GM23338 (cell line): ENCODE data around the gene KRT6A. TPM values are rescaled to one million over a fixed set of nuclear protein-coding genes. Genes with fewer than 3 reads are reported as not detected.

Experiments used
- ATAC-seq: fragments of 200-7000 bp; cut with Tn5 transposase; 3 replicates; pipeline ENCODE4 v1.9.1; 2020
- DNase-seq: peaks from one replicate; pipeline ENCODE4 v3.0.0-alpha.2; 2015; ENCODE audit warnings: low spot score
- H2AFZ ChIP-seq: fragments of 200-600 bp; sonication (generic); 2 replicates; pipeline ENCODE4 v1.8.0; 2016; ENCODE audit warnings: antibody characterized with exemption, mild to moderate bottlenecking, moderate library complexity
- H3F3A ChIP-seq: fragments of 200-600 bp; sonication (generic); replicated peaks from 2 replicates; pipeline ENCODE4 v1.8.0; 2017; ENCODE audit warnings: antibody characterized with exemption, mixed run types, low read depth
- H3K27ac ChIP-seq: fragments of 200-600 bp; sonication (generic); 2 replicates; pipeline ENCODE4 v1.6.1; 2016; ENCODE audit warnings: low read depth
- H3K27me3 ChIP-seq: fragments of 200-600 bp; sonication (generic); 2 replicates; pipeline ENCODE4 v1.8.0; 2016; ENCODE audit warnings: mild to moderate bottlenecking, mixed run types, moderate library complexity; ENCODE audit not compliant: insufficient read depth
- H3K36me3 ChIP-seq: fragments of 200-600 bp; sonication (generic); 2 replicates; pipeline ENCODE4 v1.8.0; 2016; ENCODE audit warnings: mild to moderate bottlenecking; ENCODE audit not compliant: insufficient read depth
- H3K4me1 ChIP-seq: fragments of 200-600 bp; sonication (generic); 2 replicates; pipeline ENCODE4 v1.8.0; 2016; ENCODE audit warnings: mild to moderate bottlenecking, moderate library complexity; ENCODE audit not compliant: insufficient read depth
- H3K4me2 ChIP-seq: fragments of 200-600 bp; sonication (generic); 2 replicates; pipeline ENCODE4 v1.7.1; 2017; ENCODE audit warnings: mixed run types
- H3K4me3 ChIP-seq: fragments of 200-600 bp; sonication (generic); 2 replicates; pipeline ENCODE4 v1.6.1; 2016; ENCODE audit warnings: mixed run types
- H3K79me2 ChIP-seq: fragments of 200-600 bp; sonication (generic); replicated peaks from 2 replicates; pipeline ENCODE4 v1.8.0; 2017; ENCODE audit warnings: mild to moderate bottlenecking; ENCODE audit not compliant: insufficient read depth
- H3K9me2 ChIP-seq: fragments of 200-600 bp; sonication (generic); 2 replicates; pipeline ENCODE4 v1.8.0; 2017; ENCODE audit not compliant: insufficient read depth
- H4K20me1 ChIP-seq: fragments of 200-600 bp; sonication (generic); replicated peaks from 2 replicates; pipeline ENCODE4 v1.8.0; 2017; ENCODE audit warnings: mild to moderate bottlenecking; ENCODE audit not compliant: insufficient read depth
- H3K27ac Mint-ChIP-seq: 2 replicates; pipeline ENCODE4 v1.8.0; 2020; ENCODE audit warnings: inconsistent platforms, mild to moderate bottlenecking, moderate library complexity, mixed read lengths
- H3K27me3 Mint-ChIP-seq: 3 replicates; pipeline ENCODE4 v1.8.0; 2022; ENCODE audit warnings: low read depth, mild to moderate bottlenecking, moderate library complexity, mixed read lengths, inconsistent platforms; ENCODE audit not compliant: insufficient read depth, poor library complexity
- H3K36me3 Mint-ChIP-seq: 3 replicates; pipeline ENCODE4 v1.8.0; 2021; ENCODE audit warnings: low read depth, mild to moderate bottlenecking, inconsistent platforms, moderate library complexity, mixed read lengths
- H3K4me1 Mint-ChIP-seq: 3 replicates; pipeline ENCODE4 v1.8.0; 2020; ENCODE audit warnings: mild to moderate bottlenecking, inconsistent platforms, mixed read lengths
- H3K4me3 Mint-ChIP-seq: 3 replicates; pipeline ENCODE4 v1.8.0; 2021; ENCODE audit warnings: moderate library complexity, mild to moderate bottlenecking, inconsistent platforms, mixed read lengths
- H3K9me3 Mint-ChIP-seq: 3 replicates; pipeline ENCODE4 v1.8.0; 2020; ENCODE audit warnings: moderate library complexity, mild to moderate bottlenecking, inconsistent platforms, mixed read lengths
- CREB1 ChIP-seq: fragments of 250-450 bp; sonication (Bioruptor Pico); IDR thresholded peaks from 2 replicates; pipeline ENCODE4 v1.5.0; 2020; ENCODE audit warnings: low read depth, mild to moderate bottlenecking, moderate library complexity
- EZH2 ChIP-seq: fragments of 200-600 bp; sonication (generic); IDR thresholded peaks from one replicate; pipeline ENCODE4 v1.8.0; 2017; ENCODE audit warnings: antibody characterized with exemption, mild to moderate bottlenecking, low read depth; ENCODE audit not compliant: unreplicated experiment
- EZH2phosphoT487 ChIP-seq: fragments of 200-600 bp; sonication (generic); IDR thresholded peaks from one replicate; pipeline ENCODE4 v1.8.1; 2018; ENCODE audit warnings: antibody characterized with exemption; ENCODE audit not compliant: unreplicated experiment
- JUNB ChIP-seq: IDR thresholded peaks from one replicate; pipeline ENCODE4 v1.6.1; 2016; ENCODE audit warnings: antibody characterized with exemption; ENCODE audit not compliant: unreplicated experiment
- NANOG ChIP-seq: IDR thresholded peaks from 2 replicates; pipeline ENCODE4 v1.6.1; 2016; ENCODE audit warnings: antibody characterized with exemption, borderline replicate concordance
- POLR2AphosphoS5 ChIP-seq: IDR thresholded peaks from 2 replicates; pipeline ENCODE4 v1.6.1; 2016; ENCODE audit warnings: antibody characterized with exemption, low read depth
- STAT1 ChIP-seq: IDR thresholded peaks from one replicate; pipeline ENCODE4 v1.6.1; 2016; ENCODE audit warnings: antibody characterized with exemption; ENCODE audit not compliant: unreplicated experiment
- ZNF114 ChIP-seq: fragments of 250-450 bp; sonication (Bioruptor Pico); IDR thresholded peaks from 2 replicates; pipeline ENCODE4 v1.5.0; 2020; ENCODE audit warnings: mild to moderate bottlenecking, moderate library complexity
- ZNF331 ChIP-seq: fragments of 250-450 bp; sonication (Bioruptor Pico); IDR thresholded peaks from 2 replicates; pipeline ENCODE4 v1.5.0; 2020; ENCODE audit warnings: low read depth, mild to moderate bottlenecking, moderate library complexity
- polyA plus RNA-seq: library from polyadenylated mRNA; unstranded; fragments of >200 nt; fragmentation: Nextera tagmentation; extraction: Ambion mirVana; gene quantifications from 2 replicates; pipeline ENCODE4 v1.2.1, GENCODE V29; 2016
- total RNA-seq: library from RNA; depleted of rRNA; stranded (reverse); fragments of >200 nt; shearing (Covaris generic); gene quantifications from 2 replicates; pipeline ENCODE4 v1.2.3, GENCODE V29; 2014
- TF ChIP-seq, protein P1 (sequence below): IDR thresholded peaks from one replicate; pipeline ENCODE4 v1.6.1; 2018; ENCODE audit warnings: antibody characterized with exemption; ENCODE audit not compliant: unreplicated experiment
- TF ChIP-seq, protein P2 (sequence below): IDR thresholded peaks from 2 replicates; pipeline ENCODE4 v1.6.1; 2016; ENCODE audit warnings: antibody characterized with exemption
- TF ChIP-seq, protein P3 (sequence below): fragments of 250-450 bp; sonication (Bioruptor Pico); IDR thresholded peaks from 2 replicates; pipeline ENCODE4 v1.5.0; 2020; ENCODE audit warnings: mild to moderate bottlenecking, moderate library complexity
- TF ChIP-seq, protein P4 (sequence below), 2 experiments: fragments of 200-600 bp in 1 of 2; sonication (generic) in 1 of 2; conservative IDR thresholded peaks; 2 replicates each; pipeline versions ENCODE4 v1.5.1 to v1.6.1; 2016 to 2017; ENCODE audit warnings: antibody characterized with exemption in 2 of 2, low read depth in 2 of 2, mild to moderate bottlenecking in 2 of 2, moderate library complexity in 1 of 2

Gene KRT6A
- total and polyA plus RNA-seq, 2 experiments from 2014 or later, result not detected

DNA sequence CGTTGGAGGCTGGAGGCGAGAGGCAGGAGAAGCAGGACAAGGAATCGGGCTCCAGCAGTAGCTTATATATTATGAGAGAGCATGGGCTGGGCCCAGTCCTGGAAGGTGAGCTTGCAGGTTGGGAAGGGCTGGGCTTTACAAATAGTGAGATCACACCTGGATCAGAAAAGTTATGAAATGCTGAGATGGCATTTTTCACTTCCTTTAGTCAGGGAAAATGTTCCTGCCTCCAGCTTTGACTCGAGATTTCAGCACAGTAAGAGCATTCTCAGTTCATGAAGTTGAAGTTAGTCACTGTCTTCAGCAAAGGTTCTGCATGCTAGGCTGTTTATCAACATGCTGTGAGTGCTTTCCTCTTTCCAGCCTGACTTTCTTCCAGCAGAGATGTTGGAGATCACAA is 19.3 kb downstream of the KRT6A start, which contains the start of gene KRT6C:
Gene KRT6C, minus strand, starts transcription at position 38 of the 400 bp plus-strand sequence. CDS start 68 bp downstream, outside the sequence.
- Mint-ChIP-seq H3K27ac (no peak within 1 kb of the TSS), H3K36me3 (no peaks in the 10 kb centered on the region; the same call in 2 of the 3 replicates), H3K4me3 (no peak within 1 kb of the TSS), H3K4me1 (no peaks in the 10 kb centered on the region), H3K9me3 (peaks cover 26% of the 10 kb centered on the region), H3K27me3 (peaks cover 1% of the 10 kb centered on the region)
- Histone ChIP-seq H3K4me2 (no peak within 1 kb of the TSS), H3F3A (no peaks in the 10 kb centered on the region), H3K36me3 (no peaks in the 10 kb centered on the region), H3K9me2 (peaks cover 6% of the 10 kb centered on the region; the same call in 1 of the 2 replicates), H2AFZ (no peak within 1 kb of the TSS), H3K27me3 (no peaks in the 10 kb centered on the region), H4K20me1 (no peaks in the 10 kb centered on the region), H3K4me1 (no peaks in the 10 kb centered on the region), H3K27ac (no peak within 1 kb of the TSS), H3K79me2 (no peaks in the 10 kb centered on the region), H3K4me3 (no peak within 1 kb of the TSS)
- TF ChIP-seq POLR2AphosphoS5 (no peak), STAT1 (no peak), ZNF114 (CRISPR knock-in tag) (no peak), CREB1 (CRISPR knock-in tag) (no peak), JUNB (no peak), EZH2 (no peak), EZH2phosphoT487 (no peak), ZNF331 (CRISPR knock-in tag) (no peak), NANOG (no peak)
- TF ChIP-seq, protein P1, sequence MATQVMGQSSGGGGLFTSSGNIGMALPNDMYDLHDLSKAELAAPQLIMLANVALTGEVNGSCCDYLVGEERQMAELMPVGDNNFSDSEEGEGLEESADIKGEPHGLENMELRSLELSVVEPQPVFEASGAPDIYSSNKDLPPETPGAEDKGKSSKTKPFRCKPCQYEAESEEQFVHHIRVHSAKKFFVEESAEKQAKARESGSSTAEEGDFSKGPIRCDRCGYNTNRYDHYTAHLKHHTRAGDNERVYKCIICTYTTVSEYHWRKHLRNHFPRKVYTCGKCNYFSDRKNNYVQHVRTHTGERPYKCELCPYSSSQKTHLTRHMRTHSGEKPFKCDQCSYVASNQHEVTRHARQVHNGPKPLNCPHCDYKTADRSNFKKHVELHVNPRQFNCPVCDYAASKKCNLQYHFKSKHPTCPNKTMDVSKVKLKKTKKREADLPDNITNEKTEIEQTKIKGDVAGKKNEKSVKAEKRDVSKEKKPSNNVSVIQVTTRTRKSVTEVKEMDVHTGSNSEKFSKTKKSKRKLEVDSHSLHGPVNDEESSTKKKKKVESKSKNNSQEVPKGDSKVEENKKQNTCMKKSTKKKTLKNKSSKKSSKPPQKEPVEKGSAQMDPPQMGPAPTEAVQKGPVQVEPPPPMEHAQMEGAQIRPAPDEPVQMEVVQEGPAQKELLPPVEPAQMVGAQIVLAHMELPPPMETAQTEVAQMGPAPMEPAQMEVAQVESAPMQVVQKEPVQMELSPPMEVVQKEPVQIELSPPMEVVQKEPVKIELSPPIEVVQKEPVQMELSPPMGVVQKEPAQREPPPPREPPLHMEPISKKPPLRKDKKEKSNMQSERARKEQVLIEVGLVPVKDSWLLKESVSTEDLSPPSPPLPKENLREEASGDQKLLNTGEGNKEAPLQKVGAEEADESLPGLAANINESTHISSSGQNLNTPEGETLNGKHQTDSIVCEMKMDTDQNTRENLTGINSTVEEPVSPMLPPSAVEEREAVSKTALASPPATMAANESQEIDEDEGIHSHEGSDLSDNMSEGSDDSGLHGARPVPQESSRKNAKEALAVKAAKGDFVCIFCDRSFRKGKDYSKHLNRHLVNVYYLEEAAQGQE, result no peak
- TF ChIP-seq, protein P2, sequence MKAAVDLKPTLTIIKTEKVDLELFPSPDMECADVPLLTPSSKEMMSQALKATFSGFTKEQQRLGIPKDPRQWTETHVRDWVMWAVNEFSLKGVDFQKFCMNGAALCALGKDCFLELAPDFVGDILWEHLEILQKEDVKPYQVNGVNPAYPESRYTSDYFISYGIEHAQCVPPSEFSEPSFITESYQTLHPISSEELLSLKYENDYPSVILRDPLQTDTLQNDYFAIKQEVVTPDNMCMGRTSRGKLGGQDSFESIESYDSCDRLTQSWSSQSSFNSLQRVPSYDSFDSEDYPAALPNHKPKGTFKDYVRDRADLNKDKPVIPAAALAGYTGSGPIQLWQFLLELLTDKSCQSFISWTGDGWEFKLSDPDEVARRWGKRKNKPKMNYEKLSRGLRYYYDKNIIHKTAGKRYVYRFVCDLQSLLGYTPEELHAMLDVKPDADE, result no peak
- TF ChIP-seq, protein P3, sequence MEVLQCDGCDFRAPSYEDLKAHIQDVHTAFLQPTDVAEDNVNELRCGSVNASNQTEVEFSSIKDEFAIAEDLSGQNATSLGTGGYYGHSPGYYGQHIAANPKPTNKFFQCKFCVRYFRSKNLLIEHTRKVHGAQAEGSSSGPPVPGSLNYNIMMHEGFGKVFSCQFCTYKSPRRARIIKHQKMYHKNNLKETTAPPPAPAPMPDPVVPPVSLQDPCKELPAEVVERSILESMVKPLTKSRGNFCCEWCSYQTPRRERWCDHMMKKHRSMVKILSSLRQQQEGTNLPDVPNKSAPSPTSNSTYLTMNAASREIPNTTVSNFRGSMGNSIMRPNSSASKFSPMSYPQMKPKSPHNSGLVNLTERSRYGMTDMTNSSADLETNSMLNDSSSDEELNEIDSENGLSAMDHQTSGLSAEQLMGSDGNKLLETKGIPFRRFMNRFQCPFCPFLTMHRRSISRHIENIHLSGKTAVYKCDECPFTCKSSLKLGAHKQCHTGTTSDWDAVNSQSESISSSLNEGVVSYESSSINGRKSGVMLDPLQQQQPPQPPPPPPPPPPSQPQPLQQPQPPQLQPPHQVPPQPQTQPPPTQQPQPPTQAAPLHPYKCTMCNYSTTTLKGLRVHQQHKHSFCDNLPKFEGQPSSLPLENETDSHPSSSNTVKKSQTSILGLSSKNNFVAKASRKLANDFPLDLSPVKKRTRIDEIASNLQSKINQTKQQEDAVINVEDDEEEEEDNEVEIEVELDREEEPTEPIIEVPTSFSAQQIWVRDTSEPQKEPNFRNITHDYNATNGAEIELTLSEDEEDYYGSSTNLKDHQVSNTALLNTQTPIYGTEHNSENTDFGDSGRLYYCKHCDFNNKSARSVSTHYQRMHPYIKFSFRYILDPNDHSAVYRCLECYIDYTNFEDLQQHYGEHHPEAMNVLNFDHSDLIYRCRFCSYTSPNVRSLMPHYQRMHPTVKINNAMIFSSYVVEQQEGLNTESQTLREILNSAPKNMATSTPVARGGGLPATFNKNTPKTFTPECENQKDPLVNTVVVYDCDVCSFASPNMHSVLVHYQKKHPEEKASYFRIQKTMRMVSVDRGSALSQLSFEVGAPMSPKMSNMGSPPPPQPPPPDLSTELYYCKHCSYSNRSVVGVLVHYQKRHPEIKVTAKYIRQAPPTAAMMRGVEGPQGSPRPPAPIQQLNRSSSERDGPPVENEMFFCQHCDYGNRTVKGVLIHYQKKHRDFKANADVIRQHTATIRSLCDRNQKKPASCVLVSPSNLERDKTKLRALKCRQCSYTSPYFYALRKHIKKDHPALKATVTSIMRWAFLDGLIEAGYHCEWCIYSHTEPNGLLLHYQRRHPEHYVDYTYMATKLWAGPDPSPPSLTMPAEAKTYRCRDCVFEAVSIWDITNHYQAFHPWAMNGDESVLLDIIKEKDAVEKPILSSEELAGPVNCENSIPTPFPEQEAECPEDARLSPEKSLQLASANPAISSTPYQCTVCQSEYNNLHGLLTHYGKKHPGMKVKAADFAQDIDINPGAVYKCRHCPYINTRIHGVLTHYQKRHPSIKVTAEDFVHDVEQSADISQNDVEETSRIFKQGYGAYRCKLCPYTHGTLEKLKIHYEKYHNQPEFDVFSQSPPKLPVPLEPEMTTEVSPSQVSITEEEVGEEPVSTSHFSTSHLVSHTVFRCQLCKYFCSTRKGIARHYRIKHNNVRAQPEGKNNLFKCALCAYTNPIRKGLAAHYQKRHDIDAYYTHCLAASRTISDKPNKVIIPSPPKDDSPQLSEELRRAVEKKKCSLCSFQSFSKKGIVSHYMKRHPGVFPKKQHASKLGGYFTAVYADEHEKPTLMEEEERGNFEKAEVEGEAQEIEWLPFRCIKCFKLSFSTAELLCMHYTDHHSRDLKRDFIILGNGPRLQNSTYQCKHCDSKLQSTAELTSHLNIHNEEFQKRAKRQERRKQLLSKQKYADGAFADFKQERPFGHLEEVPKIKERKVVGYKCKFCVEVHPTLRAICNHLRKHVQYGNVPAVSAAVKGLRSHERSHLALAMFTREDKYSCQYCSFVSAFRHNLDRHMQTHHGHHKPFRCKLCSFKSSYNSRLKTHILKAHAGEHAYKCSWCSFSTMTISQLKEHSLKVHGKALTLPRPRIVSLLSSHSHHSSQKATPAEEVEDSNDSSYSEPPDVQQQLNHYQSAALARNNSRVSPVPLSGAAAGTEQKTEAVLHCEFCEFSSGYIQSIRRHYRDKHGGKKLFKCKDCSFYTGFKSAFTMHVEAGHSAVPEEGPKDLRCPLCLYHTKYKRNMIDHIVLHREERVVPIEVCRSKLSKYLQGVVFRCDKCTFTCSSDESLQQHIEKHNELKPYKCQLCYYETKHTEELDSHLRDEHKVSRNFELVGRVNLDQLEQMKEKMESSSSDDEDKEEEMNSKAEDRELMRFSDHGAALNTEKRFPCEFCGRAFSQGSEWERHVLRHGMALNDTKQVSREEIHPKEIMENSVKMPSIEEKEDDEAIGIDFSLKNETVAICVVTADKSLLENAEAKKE, result no peak
- TF ChIP-seq, protein P4, sequence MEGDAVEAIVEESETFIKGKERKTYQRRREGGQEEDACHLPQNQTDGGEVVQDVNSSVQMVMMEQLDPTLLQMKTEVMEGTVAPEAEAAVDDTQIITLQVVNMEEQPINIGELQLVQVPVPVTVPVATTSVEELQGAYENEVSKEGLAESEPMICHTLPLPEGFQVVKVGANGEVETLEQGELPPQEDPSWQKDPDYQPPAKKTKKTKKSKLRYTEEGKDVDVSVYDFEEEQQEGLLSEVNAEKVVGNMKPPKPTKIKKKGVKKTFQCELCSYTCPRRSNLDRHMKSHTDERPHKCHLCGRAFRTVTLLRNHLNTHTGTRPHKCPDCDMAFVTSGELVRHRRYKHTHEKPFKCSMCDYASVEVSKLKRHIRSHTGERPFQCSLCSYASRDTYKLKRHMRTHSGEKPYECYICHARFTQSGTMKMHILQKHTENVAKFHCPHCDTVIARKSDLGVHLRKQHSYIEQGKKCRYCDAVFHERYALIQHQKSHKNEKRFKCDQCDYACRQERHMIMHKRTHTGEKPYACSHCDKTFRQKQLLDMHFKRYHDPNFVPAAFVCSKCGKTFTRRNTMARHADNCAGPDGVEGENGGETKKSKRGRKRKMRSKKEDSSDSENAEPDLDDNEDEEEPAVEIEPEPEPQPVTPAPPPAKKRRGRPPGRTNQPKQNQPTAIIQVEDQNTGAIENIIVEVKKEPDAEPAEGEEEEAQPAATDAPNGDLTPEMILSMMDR (conservative IDR thresholded peaks at IDR 0.05; ENCODE audit: low read depth in 2 of 2), result no peak
- no peak for DNase-seq
- ATAC-seq, result no peak
